HepG2 (cell line): Measurements from ENCODE around the gene DAZL. TPM values are rescaled to one million over a fixed set of nuclear protein-coding genes. Genes with fewer than 3 reads are reported as not detected.
A peak's percentile ranks its signal among the peaks of the same experiment; 100 is the strongest.

Experiments used
- DMAP1 ChIP-seq: IDR thresholded peaks from 2 replicates; pipeline ENCODE4 v1.6.1; 2016
- FOXA1 ChIP-seq, 2 experiments: fragments of 450-650 bp in 1 of 2; sonication (generic) in 1 of 2; formaldehyde crosslinking in 1 of 2; IDR thresholded peaks; 2 replicates each; pipeline versions ENCODE4 v1.4.0 to v1.6.1; 2016 to 2020; ENCODE audit warnings: missing genetic modification reagents in 1 of 2
- FOXP1 ChIP-seq, 2 experiments: fragments of 450-650 bp in 1 of 2; IDR thresholded peaks; 2 replicates each; pipeline ENCODE4 v1.6.1; 2017 to 2018; ENCODE audit warnings: antibody characterized with exemption in 1 of 2
- MTERF4 ChIP-seq: sonication (generic); formaldehyde crosslinking; IDR thresholded peaks from 2 replicates; pipeline ENCODE4 v1.8.0; 2023; ENCODE audit warnings: mild to moderate bottlenecking, missing genetic modification reagents
- NR1H2 ChIP-seq: sonication (generic); formaldehyde crosslinking; IDR thresholded peaks from 2 replicates; pipeline ENCODE4 v1.8.1; 2022; ENCODE audit warnings: low read depth, missing genetic modification reagents, borderline replicate concordance
- STAG1 ChIP-seq: sonication (generic); formaldehyde crosslinking; IDR thresholded peaks from 2 replicates; pipeline ENCODE4 v1.4.0; 2020; ENCODE audit warnings: missing genetic modification reagents
- STAT5B ChIP-seq: sonication (generic); formaldehyde crosslinking; IDR thresholded peaks from 2 replicates; pipeline ENCODE4 v1.4.0; 2020; ENCODE audit warnings: missing genetic modification reagents
- SUZ12 ChIP-seq: fragments of 150-350 bp; IDR thresholded peaks from 2 replicates; pipeline ENCODE4 v1.6.1; 2014; ENCODE audit warnings: low read depth, low read length
- TFDP2 ChIP-seq: sonication (generic); formaldehyde crosslinking; IDR thresholded peaks from 2 replicates; pipeline ENCODE4 v1.4.0; 2020; ENCODE audit warnings: missing genetic modification reagents
- TMF1 ChIP-seq: sonication (generic); formaldehyde crosslinking; IDR thresholded peaks from 2 replicates; pipeline ENCODE4 v1.8.1; 2022; ENCODE audit warnings: low read depth, missing genetic modification reagents
- ZBTB7A ChIP-seq: sonication (generic); formaldehyde crosslinking; IDR thresholded peaks from 2 replicates; pipeline ENCODE4 v1.8.0; 2022; ENCODE audit warnings: mild to moderate bottlenecking, missing genetic modification reagents
- ZFP1 ChIP-seq: IDR thresholded peaks from 2 replicates; pipeline ENCODE4 v1.6.1; 2016
- ZNF331 ChIP-seq: sonication (generic); formaldehyde crosslinking; IDR thresholded peaks from 2 replicates; pipeline ENCODE4 v1.4.0; 2020; ENCODE audit warnings: missing genetic modification reagents
- ZNF460 ChIP-seq: sonication (generic); formaldehyde crosslinking; IDR thresholded peaks from 2 replicates; pipeline ENCODE4 v1.5.1; 2020; ENCODE audit warnings: missing genetic modification reagents, mild to moderate bottlenecking, borderline replicate concordance
- ZNF550 ChIP-seq: sonication (generic); formaldehyde crosslinking; IDR thresholded peaks from 2 replicates; pipeline ENCODE4 v1.4.0; 2020; ENCODE audit warnings: mild to moderate bottlenecking, missing genetic modification reagents, borderline replicate concordance
- ZNF644 ChIP-seq: IDR thresholded peaks from 2 replicates; pipeline ENCODE4 v1.6.1; 2016; ENCODE audit warnings: low read depth
- ZNF878 ChIP-seq: sonication (generic); formaldehyde crosslinking; IDR thresholded peaks from 2 replicates; pipeline ENCODE4 v1.8.1; 2023; ENCODE audit warnings: mild to moderate bottlenecking, missing genetic modification reagents, moderate library complexity
- polyA plus RNA-seq, 8 experiments: library from polyadenylated mRNA; depleted of rRNA in 3 of 8; stranded (reverse) in 7 of 8; unstranded in 1 of 8; fragments of >200 nt; fragmentation: Illumina TruSeq in 4 of 8; extraction: Trizol in 4 of 8; gene quantifications; 2 replicates each; pipeline versions ENCODE4 v1.2.1 to v1.2.3, GENCODE V29; 2011 to 2016; ENCODE audit warnings: low read depth in 4 of 8, missing spikeins in 1 of 8, mixed read lengths in 1 of 8; ENCODE audit not compliant: insufficient read depth in 1 of 8
- total RNA-seq, 5 experiments: library from RNA; depleted of rRNA; stranded (reverse); fragments of >200 nt; fragmentation: Illumina TruSeq; extraction: Trizol; gene quantifications; 2 replicates each; pipeline ENCODE4 v1.2.3, GENCODE V29; 2016; ENCODE audit warnings: low read depth in 1 of 5
- TF ChIP-seq, protein P1 (sequence below): IDR thresholded peaks from 2 replicates; pipeline ENCODE4 v1.6.1; 2016; ENCODE audit warnings: low read depth
- TF ChIP-seq, protein P2 (sequence below): IDR thresholded peaks from 2 replicates; pipeline ENCODE4 v1.6.1; 2012; ENCODE audit warnings: inconsistent platforms
- TF ChIP-seq, protein P3 (sequence below): sonication (generic); formaldehyde crosslinking; IDR thresholded peaks from 2 replicates; pipeline ENCODE4 v1.4.0; 2020; ENCODE audit warnings: missing genetic modification reagents, borderline replicate concordance

The DAZL gene
- total and polyA plus RNA-seq, 2 of the 13 experiments (the other 11 are each of a cell fraction or from before 2014, with no cell fraction given): not detected

DNA sequence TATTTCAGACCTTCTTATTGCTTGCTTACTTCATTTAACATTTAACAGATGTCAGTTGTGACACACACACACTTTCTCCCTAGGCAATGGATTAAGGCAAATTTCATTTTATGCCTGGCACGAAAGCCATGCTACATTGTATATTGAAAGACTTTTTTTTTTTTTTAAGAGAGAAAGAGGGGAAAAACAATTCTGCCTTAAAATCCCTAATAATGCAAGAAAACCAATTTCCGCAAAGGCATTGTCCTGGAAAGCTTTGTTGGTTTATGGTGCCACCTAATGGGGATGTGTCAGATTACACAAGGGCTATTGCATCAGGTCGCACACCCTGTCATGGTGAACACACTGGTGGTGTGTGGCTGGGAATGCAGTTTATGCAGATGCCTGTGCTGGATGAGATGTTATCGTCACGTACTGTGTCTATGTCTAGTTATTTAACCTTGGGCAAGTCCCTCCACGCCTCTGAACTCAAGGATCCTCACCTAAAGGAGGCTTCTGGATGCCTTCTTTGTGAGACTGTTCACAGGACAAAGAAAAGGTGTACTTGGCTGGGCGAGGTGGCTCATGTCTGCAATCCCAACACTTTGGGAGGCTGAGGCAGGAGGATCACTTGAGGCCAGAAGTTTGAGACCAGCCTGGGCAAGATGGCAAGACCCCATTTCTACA, 54.4 kb downstream of the DAZL start (continued):
- TF ChIP-seq FOXP1 (IDR thresholded peaks at IDR 0.05) (no peak), FOXP1 (CRISPR knock-in tag; IDR thresholded peaks at IDR 0.05) (no peak; the same call in 1 of the 2 replicates), SUZ12 (no peak), DMAP1 (CRISPR knock-in tag) (0 out of 2 replicates have a peak, but pooled peaks have one; percentile 28), ZNF460 (no peak), TMF1 (CRISPR knock-in tag) (no peak), NR1H2 (no peak), ZNF644 (peak; percentile 93), ZBTB7A (CRISPR knock-in tag) (no peak), STAG1 (peak; percentile 96), ZNF878 (CRISPR knock-in tag) (no peak), ZNF331 (CRISPR knock-in tag) (peak; percentile 52; the same call in 1 of the 2 replicates), ZNF550 (CRISPR knock-in tag) (no peak), STAT5B (no peak), TFDP2 (CRISPR knock-in tag) (no peak), ZFP1 (CRISPR knock-in tag) (no peak), FOXA1 (IDR thresholded peaks at IDR 0.05) (no peak), FOXA1 (CRISPR knock-in tag; IDR thresholded peaks at IDR 0.05) (peak; percentile 58), MTERF4 (CRISPR knock-in tag) (no peak)
- TF ChIP-seq, protein P1, sequence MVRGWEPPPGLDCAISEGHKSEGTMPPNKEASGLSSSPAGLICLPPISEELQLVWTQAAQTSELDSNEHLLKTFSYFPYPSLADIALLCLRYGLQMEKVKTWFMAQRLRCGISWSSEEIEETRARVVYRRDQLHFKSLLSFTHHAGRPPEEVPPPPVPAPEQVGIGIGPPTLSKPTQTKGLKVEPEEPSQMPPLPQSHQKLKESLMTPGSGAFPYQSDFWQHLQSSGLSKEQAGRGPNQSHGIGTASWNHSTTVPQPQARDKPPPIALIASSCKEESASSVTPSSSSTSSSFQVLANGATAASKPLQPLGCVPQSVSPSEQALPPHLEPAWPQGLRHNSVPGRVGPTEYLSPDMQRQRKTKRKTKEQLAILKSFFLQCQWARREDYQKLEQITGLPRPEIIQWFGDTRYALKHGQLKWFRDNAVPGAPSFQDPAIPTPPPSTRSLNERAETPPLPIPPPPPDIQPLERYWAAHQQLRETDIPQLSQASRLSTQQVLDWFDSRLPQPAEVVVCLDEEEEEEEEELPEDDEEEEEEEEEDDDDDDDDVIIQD (CRISPR knock-in tag): peak; percentile 25; the same call in 1 of the 2 replicates
- TF ChIP-seq, protein P2, sequence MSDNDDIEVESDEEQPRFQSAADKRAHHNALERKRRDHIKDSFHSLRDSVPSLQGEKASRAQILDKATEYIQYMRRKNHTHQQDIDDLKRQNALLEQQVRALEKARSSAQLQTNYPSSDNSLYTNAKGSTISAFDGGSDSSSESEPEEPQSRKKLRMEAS: peak; percentile 19; the same call in 1 of the 2 replicates
- TF ChIP-seq, protein P3, sequence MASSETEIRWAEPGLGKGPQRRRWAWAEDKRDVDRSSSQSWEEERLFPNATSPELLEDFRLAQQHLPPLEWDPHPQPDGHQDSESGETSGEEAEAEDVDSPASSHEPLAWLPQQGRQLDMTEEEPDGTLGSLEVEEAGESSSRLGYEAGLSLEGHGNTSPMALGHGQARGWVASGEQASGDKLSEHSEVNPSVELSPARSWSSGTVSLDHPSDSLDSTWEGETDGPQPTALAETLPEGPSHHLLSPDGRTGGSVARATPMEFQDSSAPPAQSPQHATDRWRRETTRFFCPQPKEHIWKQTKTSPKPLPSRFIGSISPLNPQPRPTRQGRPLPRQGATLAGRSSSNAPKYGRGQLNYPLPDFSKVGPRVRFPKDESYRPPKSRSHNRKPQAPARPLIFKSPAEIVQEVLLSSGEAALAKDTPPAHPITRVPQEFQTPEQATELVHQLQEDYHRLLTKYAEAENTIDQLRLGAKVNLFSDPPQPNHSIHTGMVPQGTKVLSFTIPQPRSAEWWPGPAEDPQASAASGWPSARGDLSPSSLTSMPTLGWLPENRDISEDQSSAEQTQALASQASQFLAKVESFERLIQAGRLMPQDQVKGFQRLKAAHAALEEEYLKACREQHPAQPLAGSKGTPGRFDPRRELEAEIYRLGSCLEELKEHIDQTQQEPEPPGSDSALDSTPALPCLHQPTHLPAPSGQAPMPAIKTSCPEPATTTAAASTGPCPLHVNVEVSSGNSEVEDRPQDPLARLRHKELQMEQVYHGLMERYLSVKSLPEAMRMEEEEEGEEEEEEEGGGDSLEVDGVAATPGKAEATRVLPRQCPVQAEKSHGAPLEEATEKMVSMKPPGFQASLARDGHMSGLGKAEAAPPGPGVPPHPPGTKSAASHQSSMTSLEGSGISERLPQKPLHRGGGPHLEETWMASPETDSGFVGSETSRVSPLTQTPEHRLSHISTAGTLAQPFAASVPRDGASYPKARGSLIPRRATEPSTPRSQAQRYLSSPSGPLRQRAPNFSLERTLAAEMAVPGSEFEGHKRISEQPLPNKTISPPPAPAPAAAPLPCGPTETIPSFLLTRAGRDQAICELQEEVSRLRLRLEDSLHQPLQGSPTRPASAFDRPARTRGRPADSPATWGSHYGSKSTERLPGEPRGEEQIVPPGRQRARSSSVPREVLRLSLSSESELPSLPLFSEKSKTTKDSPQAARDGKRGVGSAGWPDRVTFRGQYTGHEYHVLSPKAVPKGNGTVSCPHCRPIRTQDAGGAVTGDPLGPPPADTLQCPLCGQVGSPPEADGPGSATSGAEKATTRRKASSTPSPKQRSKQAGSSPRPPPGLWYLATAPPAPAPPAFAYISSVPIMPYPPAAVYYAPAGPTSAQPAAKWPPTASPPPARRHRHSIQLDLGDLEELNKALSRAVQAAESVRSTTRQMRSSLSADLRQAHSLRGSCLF (CRISPR knock-in tag): no peak
